Fibroblast of the aortic adventitia (primary cell): ENCODE data around the gene AMZ2. TPM values are rescaled to one million over a fixed set of nuclear protein-coding genes. Genes with fewer than 3 reads are reported as not detected.
A peak's percentile ranks its signal among the peaks of the same experiment; 100 is the strongest.

Source experiments
- DNase-seq: peaks from one replicate; pipeline ENCODE4 v3.0.0-alpha.2; 2010; ENCODE audit warnings: low read depth
- H3K4me3 ChIP-seq: 2 replicates; pipeline ENCODE4 v1.5.1; 2011; ENCODE audit warnings: low read depth, mild to moderate bottlenecking, control low read depth, low read length, moderate library complexity
- CTCF ChIP-seq: IDR thresholded peaks from 2 replicates; pipeline ENCODE4 v1.5.1; 2011; ENCODE audit warnings: mild to moderate bottlenecking, low read length, control low read depth, inconsistent platforms; ENCODE audit not compliant: insufficient read depth
- total RNA-seq: library from RNA; depleted of rRNA; stranded (reverse); fragments of >200 nt; gene quantifications from 2 replicates; pipeline ENCODE4 v1.2.3, GENCODE V29; 2012; ENCODE audit warnings: low replicate concordance

AMZ2 gene
- total RNA-seq, 1 donor = 89.7 TPM

GRCh38 chr17:68297195-68297594, 49.4 kb downstream of the AMZ2 start:
- no peak overlapping the region for H3K4me3 ChIP-seq
- no peak for DNase-seq
- no peak for TF ChIP-seq CTCF

- DNase-seq = no peak
- no peak for TF ChIP-seq CTCF
- no peak overlapping the region for H3K4me3 ChIP-seq
Observed at GRCh38 chr17:68298601-68299000, 50.8 kb downstream of the AMZ2 start.

GRCh38 chr17:68299817-68300216, 52.0 kb downstream of the AMZ2 start:
- H3K4me3 ChIP-seq = no peak overlapping the region
- no peak for DNase-seq
- TF ChIP-seq CTCF = no peak

DNA sequence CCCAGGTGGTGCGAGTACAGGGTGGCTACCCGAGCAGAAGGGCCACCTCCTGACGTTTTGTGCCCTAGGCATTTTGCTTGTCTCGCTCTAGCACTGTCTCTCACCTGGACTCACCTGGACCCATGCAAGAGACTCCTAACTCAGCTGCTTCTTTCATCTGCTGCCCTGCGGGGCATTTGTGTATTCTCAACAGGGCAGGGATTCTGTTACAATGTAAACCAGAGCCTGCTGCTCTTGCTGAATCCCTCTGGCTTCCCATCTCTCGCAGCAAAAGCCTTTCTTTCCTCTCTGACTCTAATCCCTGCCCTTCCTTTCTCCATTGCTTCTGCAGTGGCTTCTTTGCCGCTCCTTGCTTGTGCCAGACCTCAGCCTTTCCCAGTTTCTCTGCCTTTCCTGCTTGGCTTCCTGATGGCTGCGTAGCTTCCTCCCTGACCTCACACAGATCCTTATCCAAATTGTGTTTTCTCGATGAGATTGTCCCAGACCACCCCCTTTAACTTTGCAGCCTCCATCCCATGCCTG, 53.7 kb downstream of the AMZ2 start:
- no peak for TF ChIP-seq CTCF
- no peak for DNase-seq
- H3K4me3 ChIP-seq = no peak overlapping the region

DNA sequence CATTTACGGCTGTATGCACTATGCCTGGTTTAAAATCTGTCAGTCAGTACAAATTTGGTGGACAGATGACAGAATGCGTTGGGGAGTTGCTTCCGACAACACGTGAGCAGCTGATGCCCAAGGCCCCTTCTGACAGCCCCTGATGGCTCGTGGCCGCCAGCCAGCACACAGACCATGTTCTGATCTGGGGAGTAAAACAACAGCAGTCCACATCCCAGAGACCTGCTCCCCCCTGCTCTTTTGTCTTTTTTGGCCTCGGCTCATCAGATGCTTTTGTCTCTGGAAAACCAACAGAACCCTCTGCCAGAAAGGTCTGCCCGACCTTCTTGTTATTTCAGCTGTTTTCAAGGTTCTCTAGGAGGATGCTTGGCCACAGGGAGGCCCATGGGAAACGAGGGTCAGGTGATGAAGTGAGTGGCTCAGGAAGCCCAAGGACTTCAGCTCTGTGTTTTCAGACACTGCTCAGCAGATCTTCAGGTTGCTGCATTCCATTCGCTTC, 54.3 kb downstream of the AMZ2 start:
- H3K4me3 ChIP-seq = no peak overlapping the region
- peak; percentile 23 for DNase-seq
- no peak for TF ChIP-seq CTCF

DNA sequence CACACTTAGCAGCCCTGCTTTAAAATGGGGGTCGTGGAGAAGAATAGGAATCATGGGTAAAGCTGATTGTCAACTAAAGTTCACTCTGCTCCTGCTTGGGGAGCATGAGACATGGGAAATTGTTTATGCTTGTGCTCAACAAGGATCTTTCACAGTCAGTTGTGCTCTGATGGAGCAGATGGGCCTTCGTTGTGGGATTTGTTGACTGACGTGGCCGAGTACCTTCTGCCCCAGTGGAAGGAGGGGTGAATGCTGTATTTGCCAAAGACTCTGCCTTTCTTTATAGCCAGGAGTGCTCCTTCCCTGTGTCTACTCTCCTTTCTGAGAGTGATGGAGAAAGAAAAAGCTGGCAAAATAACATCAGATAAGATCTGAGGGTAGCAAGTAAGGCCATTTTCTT, 54.8 kb downstream of the AMZ2 start:
- no peak for TF ChIP-seq CTCF
- DNase-seq = no peak

GRCh38 chr17:68304706-68305105, 56.9 kb downstream of the AMZ2 start:
- TF ChIP-seq CTCF = no peak
- no peak overlapping the region for H3K4me3 ChIP-seq
- DNase-seq = no peak

More for the DNA sequence above, 54.8 kb downstream of the AMZ2 start:
- no peak overlapping the region for H3K4me3 ChIP-seq
